Measurements from ENCODE around the gene UBE2Q1.

Gene UBE2Q1

GRCh38 chr1:154500533-154500932 lies 57.9 kb downstream of the UBE2Q1 start:
- TF ChIP-seq CTCF (IDR thresholded peaks at IDR 0.05; ENCODE audit: low read depth, low read length, missing control alignments) = no peak
- DNase-seq (ENCODE audit: extremely low read depth, low read depth) = no peak
- no peak overlapping the region for H3K4me3 ChIP-seq (replicated peaks; ENCODE audit: low read depth, low read length)

DNA sequence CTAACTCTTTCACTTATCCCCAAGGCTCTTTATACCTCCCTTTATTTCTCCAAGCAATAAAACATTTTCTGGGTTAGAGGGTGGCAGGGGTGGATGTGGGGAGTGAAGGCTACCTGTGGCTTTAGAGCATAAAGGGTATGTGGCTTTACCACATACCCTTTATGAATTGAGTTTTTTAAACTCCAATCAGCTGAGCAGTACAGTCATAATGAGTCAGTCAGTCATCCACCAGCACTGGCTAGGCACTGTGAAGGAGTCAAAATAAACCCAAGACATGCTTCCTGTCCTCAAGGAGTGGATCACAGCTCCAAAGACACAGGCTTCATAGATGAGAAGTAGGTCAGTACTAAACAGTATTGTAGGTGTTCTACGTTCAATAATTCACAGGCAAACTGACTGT lies 59.0 kb downstream of the UBE2Q1 start:
- no peak for TF ChIP-seq CTCF (IDR thresholded peaks at IDR 0.05; ENCODE audit: low read depth, low read length, missing control alignments)
- no peak overlapping the region for H3K4me3 ChIP-seq (replicated peaks; ENCODE audit: low read depth, low read length)
- DNase-seq (ENCODE audit: extremely low read depth, low read depth) = no peak
